ENCODE measurements around the gene CPEB4.

The CPEB4 gene

GRCh38 chr5:173970878-173971650, 82.9 kb downstream of the CPEB4 start:
- Histone ChIP-seq H3K36me3 (ENCODE audit: insufficient read depth, low read length) (no peaks in the 10 kb centered on the region), H3K9ac (ENCODE audit: low read depth, low read length) (no peak overlapping the region), H3K4me1 (ENCODE audit: insufficient read depth, low read length) (peaks cover 53% of the 10 kb centered on the region)

GRCh38 chr5:173971681-173972345, 83.7 kb downstream of the CPEB4 start:
- Histone ChIP-seq H3K9me3 (ENCODE audit: control insufficient read depth, insufficient read depth, low read length) (no peaks in the 10 kb centered on the region), H3K36me3 (ENCODE audit: insufficient read depth, low read length) (no peaks in the 10 kb centered on the region), H3K9ac (ENCODE audit: low read depth, low read length) (no peak overlapping the region), H3K4me1 (ENCODE audit: insufficient read depth, low read length) (peaks cover 53% of the 10 kb centered on the region)

More at GRCh38 chr5:173970878-173971650, 82.9 kb downstream of the CPEB4 start:
- H3K9me3 ChIP-seq (ENCODE audit: control insufficient read depth, insufficient read depth, low read length), result no peaks in the 10 kb centered on the region

- H3K9me3 ChIP-seq (ENCODE audit: control insufficient read depth, insufficient read depth, low read length), result no peaks in the 10 kb centered on the region
- peaks cover 51% of the 10 kb centered on the region for H3K4me1 ChIP-seq (ENCODE audit: insufficient read depth, low read length)
- no peaks in the 10 kb centered on the region for H3K36me3 ChIP-seq (ENCODE audit: insufficient read depth, low read length)
- H3K9ac ChIP-seq (ENCODE audit: low read depth, low read length), result peak overlapping the region; percentile 61; the same call in 1 of the 2 replicates
Observed at GRCh38 chr5:173972607-173972924, 84.4 kb downstream of the CPEB4 start.

- H3K4me1 ChIP-seq (ENCODE audit: insufficient read depth, low read length), result peaks cover 46% of the 10 kb centered on the region
- no peaks in the 10 kb centered on the region for H3K9me3 ChIP-seq (ENCODE audit: control insufficient read depth, insufficient read depth, low read length)
- H3K36me3 ChIP-seq (ENCODE audit: insufficient read depth, low read length), result no peaks in the 10 kb centered on the region
- peak overlapping the region; percentile 61 for H3K9ac ChIP-seq (ENCODE audit: low read depth, low read length)
Observed at GRCh38 chr5:173972925-173973615, 84.9 kb downstream of the CPEB4 start.

- peak overlapping the region; percentile 61 for H3K9ac ChIP-seq (ENCODE audit: low read depth, low read length)
- no peaks in the 10 kb centered on the region for H3K9me3 ChIP-seq (ENCODE audit: control insufficient read depth, insufficient read depth, low read length)
- no peaks in the 10 kb centered on the region for H3K36me3 ChIP-seq (ENCODE audit: insufficient read depth, low read length)
- H3K4me1 ChIP-seq (ENCODE audit: insufficient read depth, low read length), result peaks cover 41% of the 10 kb centered on the region
Observed at GRCh38 chr5:173973616-173973969, 85.4 kb downstream of the CPEB4 start.

GRCh38 chr5:173974688-173975239, 86.6 kb downstream of the CPEB4 start:
- no peaks in the 10 kb centered on the region for H3K9me3 ChIP-seq (ENCODE audit: control insufficient read depth, insufficient read depth, low read length)
- no peaks in the 10 kb centered on the region for H3K36me3 ChIP-seq (ENCODE audit: insufficient read depth, low read length)
- peaks cover 30% of the 10 kb centered on the region for H3K4me1 ChIP-seq (ENCODE audit: insufficient read depth, low read length)
- H3K9ac ChIP-seq (ENCODE audit: low read depth, low read length), result no peak overlapping the region

GRCh38 chr5:173981185-173981761, 93.1 kb downstream of the CPEB4 start:
- H3K9me3 ChIP-seq (ENCODE audit: control insufficient read depth, insufficient read depth, low read length), result no peaks in the 10 kb centered on the region
- no peaks in the 10 kb centered on the region for H3K36me3 ChIP-seq (ENCODE audit: insufficient read depth, low read length)
- peaks cover 8% of the 10 kb centered on the region; the same call in 1 of the 2 replicates for H3K4me1 ChIP-seq (ENCODE audit: insufficient read depth, low read length)
- H3K9ac ChIP-seq (ENCODE audit: low read depth, low read length), result no peak overlapping the region

GRCh38 chr5:173984218-173984617, 96.1 kb downstream of the CPEB4 start:
- Histone ChIP-seq H3K4me1 (ENCODE audit: insufficient read depth, low read length) (peaks cover 8% of the 10 kb centered on the region; the same call in 1 of the 2 replicates), H3K9ac (ENCODE audit: low read depth, low read length) (no peak overlapping the region), H3K36me3 (ENCODE audit: insufficient read depth, low read length) (no peaks in the 10 kb centered on the region), H3K9me3 (ENCODE audit: control insufficient read depth, insufficient read depth, low read length) (no peaks in the 10 kb centered on the region)

- Histone ChIP-seq H3K9me3 (ENCODE audit: control insufficient read depth, insufficient read depth, low read length) (no peaks in the 10 kb centered on the region; the same call in 1 of the 2 replicates), H3K4me1 (ENCODE audit: insufficient read depth, low read length) (no peaks in the 10 kb centered on the region), H3K36me3 (ENCODE audit: insufficient read depth, low read length) (no peaks in the 10 kb centered on the region), H3K9ac (ENCODE audit: low read depth, low read length) (no peak within 1 kb of the TSS)
Observed at GRCh38 chr5:173988554-173989431, 100.6 kb downstream of the CPEB4 start, which contains the start of gene C5orf47. Gene C5orf47 (plus strand): TSS chr5:173989170. CDS start chr5:173989264, 94 bp downstream.

- Histone ChIP-seq H3K9me3 (ENCODE audit: control insufficient read depth, insufficient read depth, low read length) (no peaks in the 10 kb centered on the region; the same call in 1 of the 2 replicates), H3K4me1 (ENCODE audit: insufficient read depth, low read length) (no peaks in the 10 kb centered on the region), H3K36me3 (ENCODE audit: insufficient read depth, low read length) (no peaks in the 10 kb centered on the region), H3K9ac (ENCODE audit: low read depth, low read length) (no peak overlapping the region)
Observed at GRCh38 chr5:173989432-173990082, 101.4 kb downstream of the CPEB4 start.

GRCh38 chr5:173997331-173997730, 109.2 kb downstream of the CPEB4 start:
- Histone ChIP-seq H3K9ac (ENCODE audit: low read depth, low read length) (no peak overlapping the region), H3K36me3 (ENCODE audit: insufficient read depth, low read length) (no peaks in the 10 kb centered on the region), H3K9me3 (ENCODE audit: control insufficient read depth, insufficient read depth, low read length) (no peaks in the 10 kb centered on the region), H3K4me1 (ENCODE audit: insufficient read depth, low read length) (no peaks in the 10 kb centered on the region)

GRCh38 chr5:173998531-173998930, 110.4 kb downstream of the CPEB4 start:
- H3K36me3 ChIP-seq (ENCODE audit: insufficient read depth, low read length), result no peaks in the 10 kb centered on the region
- H3K9ac ChIP-seq (ENCODE audit: low read depth, low read length), result no peak overlapping the region

GRCh38 chr5:174000076-174000475, 111.9 kb downstream of the CPEB4 start:
- no peak overlapping the region for H3K9ac ChIP-seq (ENCODE audit: low read depth, low read length)
- H3K9me3 ChIP-seq (ENCODE audit: control insufficient read depth, insufficient read depth, low read length), result no peaks in the 10 kb centered on the region
- no peaks in the 10 kb centered on the region for H3K36me3 ChIP-seq (ENCODE audit: insufficient read depth, low read length)
- no peaks in the 10 kb centered on the region for H3K4me1 ChIP-seq (ENCODE audit: insufficient read depth, low read length)

More at GRCh38 chr5:173998531-173998930, 110.4 kb downstream of the CPEB4 start:
- no peaks in the 10 kb centered on the region for H3K4me1 ChIP-seq (ENCODE audit: insufficient read depth, low read length)
- H3K9me3 ChIP-seq (ENCODE audit: control insufficient read depth, insufficient read depth, low read length), result no peaks in the 10 kb centered on the region
